HepG2 (cell line): Measurements from ENCODE around the gene STARD10. TPM values are rescaled to one million over a fixed set of nuclear protein-coding genes. Genes with fewer than 3 reads are reported as not detected.

Experiments used
- ATAC-seq: fragments of 200-7000 bp; cut with Tn5 transposase; 3 replicates; pipeline ENCODE4 v1.9.1; 2020; ENCODE audit warnings: mild to moderate bottlenecking, moderate library complexity
- BruUV-seq: library from RNA; stranded (reverse); fragments of 400-500 nt; replicated peaks from 2 replicates; lab custom pipeline; 2021; lab: Mats Ljungman, UMichigan
- CTCF ChIA-PET: fragments of 300-600 bp; formaldehyde crosslinking; extraction: SDS; loops from one replicate; lab custom pipeline; 2021; ENCODE audit warnings: low total read pairs, inconsistent platforms, low intra/inter-chr PET ratio; lab: Yijun Ruan, JAX
- POLR2A ChIA-PET: fragments of 350-600 bp; sonication (Branson Sonifier 250); formaldehyde crosslinking; loops from one replicate; lab custom pipeline; 2020; ENCODE audit warnings: antibody characterized with exemption, inconsistent platforms; lab: Yijun Ruan, JAX
- DNase-seq: peaks from one replicate; pipeline ENCODE4 v3.0.0-alpha.2; 2015; ENCODE audit warnings: low spot score
- FAIRE-seq: peaks from 3 replicates; lab custom pipeline; 2011; peaks lifted over from hg19 to GRCh38; lab: Jason Lieb, UNC
- H2AFZ ChIP-seq: one replicate; pipeline ENCODE4 v1.6.1; 2011; ENCODE audit warnings: low read length, inconsistent platforms
- H3K27ac ChIP-seq: fragments of 300-600 bp; 3 replicates; pipeline ENCODE4 v1.8.0; 2011; ENCODE audit warnings: mixed run types, mild to moderate bottlenecking, mixed read lengths, low read length, inconsistent platforms; ENCODE audit not compliant: insufficient read depth; ENCODE audit errors: extremely low read length
- H3K27me3 ChIP-seq, 2 experiments: fragments of 200-600 bp in 1 of 2; 2 replicates in 1 of 2; 3 replicates in 1 of 2; pipeline versions ENCODE4 v1.6.0 to v1.8.0; 2011; ENCODE audit warnings: low read length in 2 of 2, mild to moderate bottlenecking in 2 of 2, moderate library complexity in 2 of 2, inconsistent platforms in 1 of 2; ENCODE audit not compliant: insufficient read depth in 2 of 2, control insufficient read depth in 1 of 2
- H3K36me3 ChIP-seq, 2 experiments: fragments of 200-600 bp in 1 of 2; replicated peaks in 1 of 2; 2 replicates in 1 of 2; 3 replicates in 1 of 2; pipeline versions ENCODE4 v1.5.1 to v1.8.0; 2011; ENCODE audit warnings: low read length in 2 of 2, inconsistent platforms in 1 of 2; ENCODE audit not compliant: insufficient read depth in 2 of 2, control insufficient read depth in 1 of 2
- H3K4me1 ChIP-seq: 2 replicates; pipeline ENCODE4 v1.5.1; 2012; ENCODE audit warnings: low read length, inconsistent platforms; ENCODE audit not compliant: insufficient read depth
- H3K4me2 ChIP-seq: 2 replicates; pipeline ENCODE4 v1.6.0; 2011; ENCODE audit warnings: low read depth, low read length, inconsistent platforms
- H3K4me3 ChIP-seq, 3 experiments: fragments of 200-600 bp in 1 of 3; sonication (generic), shearing (Covaris generic) in 1 of 3; replicated peaks in 1 of 3; 2 replicates each; pipeline ENCODE4 v1.5.1; 2011 to 2016; ENCODE audit warnings: low read length in 3 of 3, inconsistent platforms in 2 of 3, low read depth in 2 of 3, mild to moderate bottlenecking in 2 of 3, control low read depth in 1 of 3, mixed read lengths in 1 of 3; ENCODE audit not compliant: insufficient read depth in 1 of 3
- H3K79me2 ChIP-seq: one replicate; pipeline ENCODE4 v1.6.1; 2011; ENCODE audit warnings: low read length, inconsistent platforms; ENCODE audit not compliant: insufficient read depth
- H3K9ac ChIP-seq: 2 replicates; pipeline ENCODE4 v1.6.0; 2011; ENCODE audit warnings: mild to moderate bottlenecking, low read depth, low read length, inconsistent platforms; ENCODE audit not compliant: insufficient read depth
- H3K9me3 ChIP-seq: 2 replicates; pipeline ENCODE4 v1.5.1; 2012; ENCODE audit warnings: mild to moderate bottlenecking, low read length
- H4K20me1 ChIP-seq: 2 replicates; pipeline ENCODE4 v1.6.0; 2011; ENCODE audit warnings: inconsistent platforms, mild to moderate bottlenecking, low read length, moderate library complexity; ENCODE audit not compliant: insufficient read depth
- FOXO4 ChIP-seq: sonication (generic); formaldehyde crosslinking; conservative IDR thresholded peaks from 2 replicates; pipeline ENCODE4 v1.8.1; 2023; ENCODE audit warnings: missing genetic modification reagents
- GABPA ChIP-seq, 2 experiments: IDR thresholded peaks; 2 replicates each; pipeline ENCODE4 v1.6.1; 2011 to 2016; ENCODE audit warnings: low read depth in 2 of 2, low read length in 1 of 2, missing biosample characterization in 1 of 2, missing genetic modification characterization in 1 of 2
- GFI1 ChIP-seq: sonication (generic); formaldehyde crosslinking; IDR thresholded peaks from 2 replicates; pipeline ENCODE4 v1.5.0; 2020; ENCODE audit warnings: missing genetic modification reagents, mild to moderate bottlenecking, borderline replicate concordance
- GPBP1L1 ChIP-seq: sonication (generic); formaldehyde crosslinking; IDR thresholded peaks from 2 replicates; pipeline ENCODE4 v1.5.0; 2020; ENCODE audit warnings: mild to moderate bottlenecking, missing genetic modification reagents
- GTF3A ChIP-seq: sonication (generic); formaldehyde crosslinking; conservative IDR thresholded peaks from 2 replicates; pipeline ENCODE4 v1.4.0; 2020; ENCODE audit warnings: mild to moderate bottlenecking, missing genetic modification reagents
- NFIC ChIP-seq: IDR thresholded peaks from 2 replicates; pipeline ENCODE4 v1.6.1; 2012; ENCODE audit warnings: mild to moderate bottlenecking, low read length, inconsistent platforms
- SRSF9 ChIP-seq: fragments of 200-400 bp; formaldehyde crosslinking; IDR thresholded peaks from 2 replicates; pipeline ENCODE4 v1.6.1; 2018; ENCODE audit warnings: borderline replicate concordance, mild to moderate bottlenecking, low read depth, low read length; ENCODE audit not compliant: insufficient read depth, poor library complexity, severe bottlenecking
- TCF12 ChIP-seq, 2 experiments: fragments of 450-650 bp in 1 of 2; sonication (generic) in 1 of 2; formaldehyde crosslinking in 1 of 2; IDR thresholded peaks; 2 replicates each; pipeline versions ENCODE4 v1.6.1 to v1.8.0; 2017 to 2022; ENCODE audit warnings: antibody characterized with exemption in 1 of 2, mild to moderate bottlenecking in 1 of 2, missing genetic modification reagents in 1 of 2, moderate library complexity in 1 of 2
- ZBTB1 ChIP-seq: sonication (generic); formaldehyde crosslinking; IDR thresholded peaks from 2 replicates; pipeline ENCODE4 v1.4.0; 2020; ENCODE audit warnings: missing genetic modification reagents, borderline replicate concordance
- ZNF205 ChIP-seq: IDR thresholded peaks from 2 replicates; pipeline ENCODE4 v1.6.1; 2018; ENCODE audit warnings: missing biosample characterization, missing genetic modification reagents
- ZNF207 ChIP-seq: fragments of 450-650 bp; IDR thresholded peaks from 2 replicates; pipeline ENCODE4 v1.6.1; 2016; ENCODE audit warnings: antibody characterized with exemption, borderline replicate concordance
- ZNF607 ChIP-seq: sonication (generic); formaldehyde crosslinking; IDR thresholded peaks from 2 replicates; pipeline ENCODE4 v1.5.1; 2020; ENCODE audit warnings: missing genetic modification reagents, mild to moderate bottlenecking, borderline replicate concordance
- ZNF629 ChIP-seq: sonication (generic); formaldehyde crosslinking; conservative IDR thresholded peaks from 2 replicates; pipeline ENCODE4 v1.5.0; 2020; ENCODE audit warnings: missing genetic modification reagents
- ZNF678 ChIP-seq: sonication (generic); formaldehyde crosslinking; IDR thresholded peaks from 2 replicates; pipeline ENCODE4 v1.4.0; 2020; ENCODE audit warnings: mild to moderate bottlenecking, missing genetic modification reagents
- ZNF740 ChIP-seq: sonication (generic); formaldehyde crosslinking; IDR thresholded peaks from 2 replicates; pipeline ENCODE4 v1.4.0; 2020; ENCODE audit warnings: missing genetic modification reagents
- WGBS: methylation state at CpG from one replicate; pipeline ENCODE4 v1.1.6; 2017; ENCODE audit warnings: low lambda C conversion rate; 5-methylcytosine and 5-hydroxymethylcytosine counted together
- in situ Hi-C: cut with HindIII; loops from 2 replicates; pipeline ENCODE4 v1.10.0; 2017; ENCODE audit warnings: low pct_unique_long_range_greater_than_20kb; ENCODE audit not compliant: extremely low pct_ligation_motif_present
- intact Hi-C: fragments of 100-400 bp; cut with micrococcal nuclease; formaldehyde crosslinking; loops from one replicate; pipeline ENCODE4 v1.10.0; 2022; ENCODE audit not compliant: unreplicated experiment
- polyA plus RNA-seq, 8 experiments: library from polyadenylated mRNA; depleted of rRNA in 3 of 8; stranded (reverse) in 7 of 8; unstranded in 1 of 8; fragments of >200 nt; fragmentation: Illumina TruSeq in 4 of 8; extraction: Trizol in 4 of 8; gene quantifications; 2 replicates each; pipeline versions ENCODE4 v1.2.1 to v1.2.3, GENCODE V29; 2011 to 2016; ENCODE audit warnings: low read depth in 4 of 8, missing spikeins in 1 of 8, mixed read lengths in 1 of 8; ENCODE audit not compliant: insufficient read depth in 1 of 8
- total RNA-seq, 5 experiments: library from RNA; depleted of rRNA; stranded (reverse); fragments of >200 nt; fragmentation: Illumina TruSeq; extraction: Trizol; gene quantifications; 2 replicates each; pipeline ENCODE4 v1.2.3, GENCODE V29; 2016; ENCODE audit warnings: low read depth in 1 of 5

The STARD10 gene
- total and polyA plus RNA-seq, 2 of the 13 experiments (the other 11 are each of a cell fraction or from before 2014, with no cell fraction given): 260 to 341 TPM

- TF ChIP-seq ZNF629 (CRISPR knock-in tag) (peak; percentile 96), GFI1 (CRISPR knock-in tag) (no peak), GABPA (IDR thresholded peaks at IDR 0.05; ENCODE audit: low read depth, low read length) (no peak), GABPA (CRISPR knock-in tag; IDR thresholded peaks at IDR 0.05; ENCODE audit: low read depth) (peak; percentile 4; the same call in 1 of the 2 replicates)
Observed at GRCh38 chr11:72752088-72752914, 41.5 kb downstream of the STARD10 start, which contains the start of gene ARAP1 (continued).

DNA sequence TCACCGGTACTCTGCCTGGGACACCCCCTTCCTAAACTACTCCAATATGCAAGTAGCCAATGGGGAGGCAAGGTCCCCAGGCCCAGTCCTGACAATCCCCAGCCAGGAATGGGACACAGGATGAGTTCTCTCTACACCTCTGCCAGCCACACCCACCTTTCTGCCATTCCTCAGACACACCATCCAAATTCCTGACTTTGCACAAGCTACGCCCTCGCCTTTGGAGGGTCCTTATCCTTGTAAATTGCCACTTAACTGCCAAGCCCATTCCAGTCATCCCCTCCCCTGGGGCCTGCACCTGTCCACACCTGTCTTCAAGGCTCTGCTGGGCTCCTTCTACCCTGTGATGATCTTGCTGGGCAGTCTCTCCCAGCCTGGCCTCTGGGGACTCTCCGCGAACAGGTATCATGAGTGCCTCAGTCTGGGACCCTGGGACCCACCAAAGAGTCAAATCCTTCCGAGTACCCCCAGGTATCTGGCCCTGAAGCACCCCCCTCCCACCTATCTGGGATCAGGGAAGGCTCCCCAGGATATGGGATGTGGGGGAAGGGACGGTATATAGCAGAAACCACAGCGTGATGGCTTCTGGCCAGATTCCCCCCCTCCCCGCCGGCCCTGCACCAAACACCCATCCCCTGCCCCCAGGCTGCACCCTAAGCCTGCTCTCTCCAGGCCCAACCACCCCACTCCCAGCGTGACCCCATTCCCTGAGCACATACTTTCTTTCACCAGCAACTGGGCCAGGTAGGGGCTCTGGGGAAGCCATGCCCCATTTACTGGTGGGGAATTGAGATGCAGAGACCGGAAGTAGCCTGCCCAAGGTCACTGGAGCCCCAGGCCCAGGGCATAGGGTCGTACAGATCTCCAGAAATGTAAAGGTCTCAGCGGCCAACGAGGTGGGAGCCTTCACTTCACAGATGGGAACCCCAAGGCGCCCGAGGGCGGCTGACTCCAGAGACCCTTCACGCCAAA, 42.4 kb downstream of the STARD10 start:
- Histone ChIP-seq H3K4me1 (peaks cover 65% of the 10 kb centered on the region), H2AFZ (no peak overlapping the region), H3K4me3 (peak overlapping the region; percentile 77 to 94 (median 88)), H3K79me2 (peaks cover 51% of the 10 kb centered on the region), H3K9ac (peak overlapping the region; percentile 77), H3K36me3 (peaks cover 10 to 22% of the 10 kb centered on the region in 2 experiments; a peak in 4 of 5 replicates), H4K20me1 (peaks cover 11% of the 10 kb centered on the region; the same call in 1 of the 2 replicates), H3K4me2 (peak overlapping the region; percentile 92), H3K27ac (peak overlapping the region; percentile 83), H3K9me3 (no peaks in the 10 kb centered on the region), H3K27me3 (no peaks in the 10 kb centered on the region; a peak in 1 of 5 replicates)
- ChIA-PET CTCF (no interaction called here), POLR2A (interaction anchor here (1.5 to 3.2 kb wide), 3 partner anchors 27 to 36 kb away, joined by 13 to 30 read pairs (median 19); no protein-coding TSS in a partner anchor)
- in situ Hi-C loops: loop anchor here (5.0 kb wide), 1 partner anchor 41 kb away; the partner anchor contains the start of gene STARD10
- TSS peak; percentile 41 for BruUV-seq
- no peak for FAIRE-seq
- no peak for DNase-seq
- WGBS: 4% methylated on average over 10 of the region's 19 CpGs
- intact Hi-C loops: loop anchor here (2.0 kb wide), 1 partner anchor 15 kb away; no protein-coding TSS in a partner anchor
- no peak for ATAC-seq
- TF ChIP-seq ZBTB1 (CRISPR knock-in tag): no peak
- TF ChIP-seq ZNF607: 0 out of 2 replicates have a peak, but pooled peaks have one; percentile 52
- no peak for TF ChIP-seq ZNF205 (CRISPR knock-in tag)
- no peak for TF ChIP-seq ZNF207
- 0 out of 2 replicates have a peak, but pooled peaks have one; percentile 41 for TF ChIP-seq ZNF740 (CRISPR knock-in tag)
- TF ChIP-seq GPBP1L1: no peak
- TF ChIP-seq SRSF9: no peak
- 0 out of 2 replicates have a peak, but pooled peaks have one; percentile 30 for TF ChIP-seq FOXO4 (CRISPR knock-in tag)
- no peak for TF ChIP-seq NFIC
- TF ChIP-seq ZNF678 (CRISPR knock-in tag): no peak
- TF ChIP-seq GTF3A: no peak
- no peak for TF ChIP-seq TCF12 (IDR thresholded peaks at IDR 0.05)
- 0 out of 2 replicates have a peak, but pooled peaks have one; percentile 17 for TF ChIP-seq TCF12 (CRISPR knock-in tag; IDR thresholded peaks at IDR 0.05)
